H9 (cell line): ENCODE measurements around the gene SREBF1. TPM values are rescaled to one million over a fixed set of nuclear protein-coding genes. Genes with fewer than 3 reads are reported as not detected.

Source experiments
- DNase-seq: peaks from one replicate; pipeline ENCODE4 v3.0.0-alpha.2; 2017
- H2AFZ ChIP-seq: one replicate; pipeline ENCODE4 v1.6.1; 2013; ENCODE audit warnings: mild to moderate bottlenecking, low read length, control low read depth, moderate library complexity
- H2AK5ac ChIP-seq: 2 replicates; pipeline ENCODE4 v1.6.1; 2013; ENCODE audit warnings: low read length, control low read depth, mixed read lengths; ENCODE audit not compliant: insufficient read length
- H2BK120ac ChIP-seq: one replicate; pipeline ENCODE4 v1.6.1; 2013; ENCODE audit warnings: low read depth, mild to moderate bottlenecking, low read length, control low read depth, inconsistent platforms; ENCODE audit not compliant: poor library complexity, severe bottlenecking
- H2BK12ac ChIP-seq: 2 replicates; pipeline ENCODE4 v1.6.1; 2013; ENCODE audit warnings: low read length, control low read depth, mixed read lengths, low read depth; ENCODE audit not compliant: insufficient read length
- H2BK15ac ChIP-seq: 2 replicates; pipeline ENCODE4 v1.6.1; 2013; ENCODE audit warnings: low read depth, low read length, control low read depth
- H2BK20ac ChIP-seq: one replicate; pipeline ENCODE4 v1.6.1; 2013; ENCODE audit warnings: low read depth, mild to moderate bottlenecking, low read length, control low read depth, inconsistent platforms; ENCODE audit not compliant: poor library complexity, severe bottlenecking
- H2BK5ac ChIP-seq: 2 replicates; pipeline ENCODE4 v1.6.1; 2013; ENCODE audit warnings: low read length, control low read depth, mixed read lengths; ENCODE audit not compliant: insufficient read length
- H3K14ac ChIP-seq: 2 replicates; pipeline ENCODE4 v1.6.1; 2013; ENCODE audit warnings: low read length, control low read depth; ENCODE audit not compliant: insufficient read depth
- H3K18ac ChIP-seq: 2 replicates; pipeline ENCODE4 v1.6.1; 2013; ENCODE audit warnings: low read depth, mild to moderate bottlenecking, mixed read lengths, low read length, control low read depth; ENCODE audit not compliant: insufficient read length
- H3K23ac ChIP-seq: 2 replicates; pipeline ENCODE4 v1.6.1; 2013; ENCODE audit warnings: low read length, control low read depth, mixed read lengths, low read depth; ENCODE audit not compliant: insufficient read length
- H3K23me2 ChIP-seq: 2 replicates; pipeline ENCODE4 v1.6.1; 2013; ENCODE audit warnings: low read depth, mild to moderate bottlenecking, mixed read lengths, low read length, control low read depth; ENCODE audit not compliant: insufficient read length, poor library complexity, severe bottlenecking
- H3K27ac ChIP-seq: 2 replicates; pipeline ENCODE4 v1.5.1; 2013; ENCODE audit warnings: low read length, control low read depth, mixed read lengths, low read depth; ENCODE audit not compliant: insufficient read length
- H3K27me3 ChIP-seq: 2 replicates; pipeline ENCODE4 v1.6.1; 2013; ENCODE audit warnings: low read length, control low read depth, inconsistent platforms; ENCODE audit not compliant: insufficient read depth
- H3K4ac ChIP-seq: 2 replicates; pipeline ENCODE4 v1.6.1; 2013; ENCODE audit warnings: low read depth, mild to moderate bottlenecking, control low read depth, inconsistent platforms, low read length, moderate library complexity
- H3K4me1 ChIP-seq: 2 replicates; pipeline ENCODE4 v1.6.1; 2013; ENCODE audit warnings: low read length, control low read depth, inconsistent platforms; ENCODE audit not compliant: insufficient read depth
- H3K4me2 ChIP-seq: 2 replicates; pipeline ENCODE4 v1.6.1; 2013; ENCODE audit warnings: low read length, control low read depth, mixed read lengths; ENCODE audit not compliant: insufficient read length, insufficient read depth
- H3K56ac ChIP-seq: 2 replicates; pipeline ENCODE4 v1.6.1; 2013; ENCODE audit warnings: low read depth, mild to moderate bottlenecking, mixed read lengths, low read length, control low read depth; ENCODE audit not compliant: insufficient read length
- H3K79me1 ChIP-seq: 2 replicates; pipeline ENCODE4 v1.6.1; 2013; ENCODE audit warnings: low read depth, mild to moderate bottlenecking, moderate library complexity, low read length, control low read depth, inconsistent platforms; ENCODE audit not compliant: insufficient read depth, poor library complexity, severe bottlenecking
- H3K79me2 ChIP-seq: 2 replicates; pipeline ENCODE4 v1.6.1; 2013; ENCODE audit warnings: low read length, control low read depth, inconsistent platforms; ENCODE audit not compliant: insufficient read depth
- H3K9ac ChIP-seq: 2 replicates; pipeline ENCODE4 v1.6.1; 2013; ENCODE audit warnings: low read length, control low read depth, mixed read lengths; ENCODE audit not compliant: insufficient read length; ENCODE audit errors: extremely low read depth
- H3K9me3 ChIP-seq: one replicate; pipeline ENCODE4 v1.6.1; 2013; ENCODE audit warnings: low read depth, low read length, inconsistent platforms; ENCODE audit not compliant: control insufficient read depth
- H3T11ph ChIP-seq: one replicate; pipeline ENCODE4 v1.6.1; 2013; ENCODE audit warnings: mild to moderate bottlenecking, low read length, control low read depth, inconsistent platforms
- H4K20me1 ChIP-seq: one replicate; pipeline ENCODE4 v1.6.1; 2013; ENCODE audit not compliant: control insufficient read depth, insufficient read length, insufficient read depth
- H4K5ac ChIP-seq: 2 replicates; pipeline ENCODE4 v1.6.1; 2013; ENCODE audit warnings: low read depth, mild to moderate bottlenecking, mixed read lengths, low read length, control low read depth; ENCODE audit not compliant: insufficient read length
- H4K8ac ChIP-seq: replicated peaks from 2 replicates; pipeline ENCODE4 v1.6.1; 2013; ENCODE audit warnings: low read length, control low read depth, mixed read lengths, low read depth; ENCODE audit not compliant: insufficient read length
- H4K91ac ChIP-seq: 2 replicates; pipeline ENCODE4 v1.6.1; 2013; ENCODE audit warnings: low read depth, mild to moderate bottlenecking, moderate library complexity, mixed read lengths, low read length, control low read depth; ENCODE audit not compliant: insufficient read length
- H3K27ac Mint-ChIP-seq, 3 experiments: 2 replicates in 2 of 3; 3 replicates in 1 of 3; pipeline ENCODE4 v1.8.0; 2020 to 2021; ENCODE audit warnings: mixed read lengths in 3 of 3, mild to moderate bottlenecking in 1 of 3, moderate library complexity in 1 of 3
- H3K27me3 Mint-ChIP-seq: 2 replicates; pipeline ENCODE4 v1.8.0; 2021; ENCODE audit warnings: low read depth, mild to moderate bottlenecking, moderate library complexity, mixed read lengths
- H3K36me3 Mint-ChIP-seq, 3 experiments: 2 replicates in 2 of 3; 3 replicates in 1 of 3; pipeline ENCODE4 v1.8.0; 2020 to 2021; ENCODE audit warnings: low read depth in 3 of 3, mixed read lengths in 3 of 3; ENCODE audit not compliant: insufficient read depth in 1 of 3
- H3K4me1 Mint-ChIP-seq, 2 experiments: 2 replicates each; pipeline ENCODE4 v1.8.0; 2020; ENCODE audit warnings: mixed read lengths in 2 of 2
- H3K4me3 Mint-ChIP-seq, 2 experiments: 2 replicates in 1 of 2; 3 replicates in 1 of 2; pipeline ENCODE4 v1.8.0; 2020 to 2021; ENCODE audit warnings: mild to moderate bottlenecking in 2 of 2, mixed read lengths in 2 of 2, moderate library complexity in 1 of 2
- H3K9me3 Mint-ChIP-seq, 2 experiments: 2 replicates in 1 of 2; 3 replicates in 1 of 2; pipeline ENCODE4 v1.8.0; 2020; ENCODE audit warnings: mild to moderate bottlenecking in 2 of 2, mixed read lengths in 2 of 2, moderate library complexity in 1 of 2
- CTCF ChIP-seq: fragments of 200-600 bp; sonication (generic); conservative IDR thresholded peaks from 3 replicates; pipeline ENCODE4 v1.8.0; 2021; ENCODE audit warnings: antibody characterized with exemption, mild to moderate bottlenecking
- WGBS: extraction: QIAGEN DNeasy Blood & Tissue Kit; methylation state at CpG from one replicate; pipeline ENCODE4 v1.1.7; 2013; ENCODE audit warnings: missing lambda C conversion rate, low lambda C conversion rate, mixed read lengths; ENCODE audit not compliant: insufficient read length; ENCODE audit errors: extremely low coverage; 5-methylcytosine and 5-hydroxymethylcytosine counted together
- total RNA-seq: library from RNA; stranded (reverse); gene quantifications from 2 replicates; pipeline ENCODE4 v1.2.1, GENCODE V29; 2021

SREBF1 gene
- total RNA-seq, 1 experiment from 2014 or later = 81.9 TPM

- H3K4ac ChIP-seq = no peak overlapping the region
- H2BK20ac ChIP-seq = no peak overlapping the region
- no peaks in the 10 kb centered on the region for H4K20me1 ChIP-seq
- H2BK120ac ChIP-seq = no peak overlapping the region
- H2BK5ac ChIP-seq = no peak overlapping the region
- H2AK5ac ChIP-seq = no peak overlapping the region
- H2BK12ac ChIP-seq = no peak overlapping the region
- H2AFZ ChIP-seq = no peak overlapping the region
- Mint-ChIP-seq H3K4me1 (peaks cover 51 to 55% of the 10 kb centered on the region in 2 experiments), H3K4me3 (no peak overlapping the region; a peak in 1 of 5 replicates), H3K27me3 (peaks cover 8% of the 10 kb centered on the region), H3K9me3 (no peaks in the 10 kb centered on the region; a peak in 1 of 5 replicates), H3K27ac (no peak overlapping the region), H3K36me3 (no peaks in the 10 kb centered on the region)
- H3K9ac ChIP-seq = no peak overlapping the region
- no peak overlapping the region for H4K91ac ChIP-seq
- H2BK15ac ChIP-seq = no peak overlapping the region
- H4K5ac ChIP-seq = no peak overlapping the region
- no peaks in the 10 kb centered on the region for H3K79me1 ChIP-seq
- peaks cover 12% of the 10 kb centered on the region; the same call in 1 of the 2 replicates for H3K4me1 ChIP-seq
- H3K27ac ChIP-seq = no peak overlapping the region
- H4K8ac ChIP-seq = no peak overlapping the region
- no peaks in the 10 kb centered on the region for H3K23me2 ChIP-seq
- H3K79me2 ChIP-seq = no peaks in the 10 kb centered on the region
- no peaks in the 10 kb centered on the region for H3K9me3 ChIP-seq
- no peak overlapping the region for H3K56ac ChIP-seq
- no CpG with 5 or more reads among the region's 16 CpGs for WGBS
- no peak overlapping the region for H3K18ac ChIP-seq
- H3K23ac ChIP-seq = no peak overlapping the region
- TF ChIP-seq CTCF = no peak
- no peak overlapping the region for H3T11ph ChIP-seq
- H3K4me2 ChIP-seq = no peak overlapping the region
- H3K14ac ChIP-seq = no peak overlapping the region
- no peak for DNase-seq
- no peaks in the 10 kb centered on the region for H3K27me3 ChIP-seq
Observed at GRCh38 chr17:17884391-17885357, 47.9 kb upstream of the SREBF1 start.
